ENCODE measurements around the gene AP5B1.

- TF ChIP-seq CTCF (conservative IDR thresholded peaks at IDR 0.05; ENCODE audit: low read depth in 2 of 2) (no peak), EZH2phosphoT487 (IDR thresholded peaks at IDR 0.05; ENCODE audit: unreplicated experiment) (peak; percentile 49), STAT1 (IDR thresholded peaks at IDR 0.05; ENCODE audit: unreplicated experiment) (no peak), POLR2AphosphoS5 (IDR thresholded peaks at IDR 0.05; ENCODE audit: low read depth) (no peak)
Measured at GRCh38 chr11:65786008-65786785, 5.4 kb upstream of the AP5B1 start.

Data from GM23338 (cell line).